HEK293T (cell line): Measurements from ENCODE around the gene TEX29.

Source experiments
- CTBP1 ChIP-seq: fragments of 450-650 bp; IDR thresholded peaks from 2 replicates; pipeline ENCODE4 v1.6.1; 2016; ENCODE audit warnings: borderline replicate concordance
- FOXM1 ChIP-seq: fragments of 450-650 bp; IDR thresholded peaks from 2 replicates; pipeline ENCODE4 v1.6.1; 2017; ENCODE audit warnings: mild to moderate bottlenecking, borderline replicate concordance

DNA sequence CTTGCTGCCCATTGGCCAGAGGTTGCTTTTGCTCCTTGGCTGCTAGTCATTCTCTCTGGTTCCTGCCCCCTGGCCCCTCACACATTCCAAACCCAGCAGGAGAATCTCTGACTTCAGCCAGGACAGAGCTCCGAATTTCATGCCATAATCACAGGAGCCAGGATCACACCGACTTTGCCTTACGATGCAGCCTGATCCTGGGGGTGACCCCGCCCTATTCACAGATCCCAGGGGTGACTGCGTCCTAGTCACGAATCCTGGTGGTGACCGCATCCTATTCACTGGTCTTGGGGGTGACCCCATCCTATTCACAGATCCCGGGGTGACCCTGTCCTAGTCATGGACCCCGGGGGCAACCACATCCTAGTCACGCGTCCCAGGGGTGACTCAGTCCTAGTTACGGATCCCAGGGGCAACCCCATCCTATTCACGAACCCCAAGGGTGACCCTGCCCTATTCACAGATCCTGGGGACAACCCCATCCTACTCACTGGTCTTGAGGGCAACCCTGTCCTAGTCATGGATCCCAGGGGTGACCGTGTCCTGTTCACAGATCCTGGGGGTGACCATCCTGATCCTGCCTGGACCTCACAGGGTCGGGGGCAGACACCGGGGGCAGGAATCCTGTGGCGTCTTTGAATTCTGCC is 7.4 kb upstream of the TEX29 start:
- TF ChIP-seq CTBP1 (no peak), FOXM1 (no peak)
